Transverse colon (tissue), 3 donors: ENCODE results near the gene STX10.

ENCODE experiments used
- POLR2A ChIP-seq: fragments of 450-650 bp; IDR thresholded peaks from one replicate; pipeline ENCODE4 v1.6.1; 2016; ENCODE audit warnings: antibody characterized with exemption, mild to moderate bottlenecking, moderate library complexity
- TF ChIP-seq, protein P1 (sequence below), 5 experiments: fragments of 200-600 bp in 3 of 5; fragments of 450-650 bp in 2 of 5; sonication (generic) in 3 of 5; IDR thresholded peaks; 1 replicate in 2 of 5; 2 replicates in 3 of 5; pipeline ENCODE4 v1.5.1; 2016 to 2017; ENCODE audit warnings: antibody characterized with exemption in 5 of 5, inconsistent platforms in 3 of 5, mild to moderate bottlenecking in 2 of 5, moderate library complexity in 1 of 5

DNA sequence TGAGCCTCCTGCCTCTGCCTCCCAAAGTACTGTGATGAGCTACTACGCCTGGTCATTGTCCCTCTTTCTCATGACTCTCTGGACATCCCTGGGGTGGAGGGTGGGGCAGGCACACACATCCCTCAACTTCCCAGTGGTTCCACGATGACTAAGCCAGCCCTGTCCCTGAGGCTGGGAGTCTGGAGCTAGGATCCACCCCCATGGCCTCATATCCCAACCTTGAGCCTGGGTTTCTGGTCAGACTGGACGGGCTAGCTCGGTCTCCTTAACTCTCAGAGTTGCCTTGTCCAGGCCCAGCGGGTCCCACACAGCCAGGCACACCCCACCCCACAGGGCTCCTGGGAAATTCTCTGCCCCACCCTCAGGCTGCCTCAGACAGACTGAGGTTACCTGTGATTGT is 19.6 kb upstream of the STX10 start:
- TF ChIP-seq, protein P1, sequence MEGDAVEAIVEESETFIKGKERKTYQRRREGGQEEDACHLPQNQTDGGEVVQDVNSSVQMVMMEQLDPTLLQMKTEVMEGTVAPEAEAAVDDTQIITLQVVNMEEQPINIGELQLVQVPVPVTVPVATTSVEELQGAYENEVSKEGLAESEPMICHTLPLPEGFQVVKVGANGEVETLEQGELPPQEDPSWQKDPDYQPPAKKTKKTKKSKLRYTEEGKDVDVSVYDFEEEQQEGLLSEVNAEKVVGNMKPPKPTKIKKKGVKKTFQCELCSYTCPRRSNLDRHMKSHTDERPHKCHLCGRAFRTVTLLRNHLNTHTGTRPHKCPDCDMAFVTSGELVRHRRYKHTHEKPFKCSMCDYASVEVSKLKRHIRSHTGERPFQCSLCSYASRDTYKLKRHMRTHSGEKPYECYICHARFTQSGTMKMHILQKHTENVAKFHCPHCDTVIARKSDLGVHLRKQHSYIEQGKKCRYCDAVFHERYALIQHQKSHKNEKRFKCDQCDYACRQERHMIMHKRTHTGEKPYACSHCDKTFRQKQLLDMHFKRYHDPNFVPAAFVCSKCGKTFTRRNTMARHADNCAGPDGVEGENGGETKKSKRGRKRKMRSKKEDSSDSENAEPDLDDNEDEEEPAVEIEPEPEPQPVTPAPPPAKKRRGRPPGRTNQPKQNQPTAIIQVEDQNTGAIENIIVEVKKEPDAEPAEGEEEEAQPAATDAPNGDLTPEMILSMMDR (IDR thresholded peaks at IDR 0.05): no peak
- no peak for TF ChIP-seq POLR2A
